Brain microvascular endothelial cell (primary cell): ENCODE data around the gene MCC.

Experiments used
- DNase-seq: peaks from one replicate; pipeline ENCODE4 v3.0.0-alpha.2; 2020
- H3K27ac ChIP-seq: fragments of 250-450 bp; sonication (Bioruptor Pico); 2 replicates; pipeline ENCODE4 v1.5.1; 2020; ENCODE audit warnings: mild to moderate bottlenecking, moderate library complexity
- H3K27me3 ChIP-seq: fragments of 250-450 bp; sonication (Bioruptor Pico); replicated peaks from 2 replicates; pipeline ENCODE4 v1.5.1; 2020; ENCODE audit warnings: mild to moderate bottlenecking
- H3K36me3 ChIP-seq: fragments of 250-450 bp; sonication (Bioruptor Pico); replicated peaks from 2 replicates; pipeline ENCODE4 v1.5.1; 2020; ENCODE audit warnings: mild to moderate bottlenecking
- H3K4me3 ChIP-seq: 2 replicates; pipeline ENCODE4 v1.5.1; 2011; ENCODE audit warnings: low read depth, mild to moderate bottlenecking, control low read depth, low read length, moderate library complexity
- CTCF ChIP-seq: IDR thresholded peaks from 2 replicates; pipeline ENCODE4 v1.5.1; 2011; ENCODE audit warnings: low read depth, mild to moderate bottlenecking, moderate library complexity, low read length, control low read depth, inconsistent platforms; ENCODE audit errors: missing control alignments
- in situ Hi-C: cut with HindIII; loops from 2 replicates; pipeline ENCODE4 v1.10.0; 2017; ENCODE audit warnings: low sequenced_read_pairs, low pct_ligation_motif_present

Gene MCC

DNA sequence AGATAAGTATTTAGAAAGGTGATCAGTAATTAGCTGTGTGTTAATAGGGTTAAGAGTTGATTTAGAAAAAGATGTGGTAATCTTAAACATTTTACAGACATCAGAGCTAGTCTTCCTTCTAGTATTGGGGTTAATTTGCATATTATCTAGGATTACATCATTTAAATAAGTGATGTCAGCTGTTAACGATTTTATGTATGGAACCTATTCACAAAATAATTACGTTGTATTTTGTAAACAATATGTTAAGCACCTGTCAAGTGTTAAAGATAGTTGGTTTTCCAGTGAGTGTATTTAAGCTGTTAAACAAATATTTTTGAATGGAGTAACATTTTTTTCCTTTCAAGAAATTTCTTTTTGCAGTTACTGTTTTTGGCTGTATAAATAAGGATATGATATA, 509.4 kb downstream of the MCC start:
- DNase-seq: no peak
- Histone ChIP-seq H3K27ac (no peak overlapping the region), H3K27me3 (no peaks in the 10 kb centered on the region), H3K36me3 (no peaks in the 10 kb centered on the region), H3K4me3 (no peak overlapping the region)
- TF ChIP-seq CTCF: no peak
- in situ Hi-C loops: no loop called here

- Histone ChIP-seq H3K27ac (peak overlapping the region; percentile 42), H3K36me3 (no peaks in the 10 kb centered on the region), H3K4me3 (peak overlapping the region; percentile 93), H3K27me3 (no peaks in the 10 kb centered on the region)
- in situ Hi-C loops: no loop called here
- DNase-seq: no peak
- TF ChIP-seq CTCF: no peak
Measured at GRCh38 chr5:112977440-112977861, 510.8 kb downstream of the MCC start.

DNA sequence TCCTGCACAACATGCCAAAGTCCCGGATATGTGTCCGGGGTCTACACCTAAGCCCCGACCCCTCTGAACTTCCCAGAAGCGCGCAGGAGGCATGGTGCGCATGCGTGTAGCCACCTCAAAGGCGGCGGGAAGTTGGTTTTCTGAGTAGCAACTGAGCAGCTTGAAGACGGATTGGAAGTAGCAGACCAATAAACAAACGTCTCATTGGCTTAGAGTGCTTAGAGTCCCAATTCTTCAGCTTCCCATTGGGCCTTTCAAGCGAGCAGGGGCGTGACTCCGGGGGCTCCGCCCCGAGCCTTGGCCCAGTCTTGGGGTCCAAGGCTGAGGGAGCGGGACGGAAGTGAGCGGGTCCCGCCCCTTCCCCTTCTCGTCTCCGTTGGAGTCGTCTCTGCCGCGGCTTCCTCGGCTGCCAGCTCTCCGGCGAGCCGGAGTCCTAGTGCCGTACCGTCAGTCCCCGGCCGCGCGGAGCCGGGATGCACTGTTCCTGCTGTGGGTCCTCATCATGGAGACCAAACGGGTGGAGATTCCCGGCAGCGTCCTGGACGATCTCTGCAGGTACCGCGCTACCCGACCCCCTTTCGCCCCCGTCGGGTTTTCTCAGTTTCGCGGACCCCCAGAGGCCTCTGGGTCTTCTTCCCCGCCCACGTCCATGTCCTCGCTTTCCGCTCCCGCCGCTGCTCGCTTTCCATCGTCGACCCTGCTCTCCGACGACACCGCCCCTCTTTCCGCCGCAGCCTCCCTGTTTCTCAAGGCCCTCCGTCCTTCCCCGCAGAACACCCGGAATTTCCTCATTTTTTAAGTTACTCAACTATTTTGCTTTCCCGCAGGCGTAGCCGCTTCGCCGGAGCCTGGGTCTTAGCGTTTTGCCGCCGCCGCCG, 511.6 kb downstream of the MCC start, which contains the start of gene DCP2:
DCP2 (plus strand) TSS at position 367 of the 878 bp plus-strand sequence; CDS start at position 503, 136 bp downstream.
- TF ChIP-seq CTCF: no peak
- in situ Hi-C loops: no loop called here
- Histone ChIP-seq H3K27ac (peak within 1 kb of the TSS; percentile 42), H3K36me3 (no peaks in the 10 kb centered on the region), H3K27me3 (no peaks in the 10 kb centered on the region), H3K4me3 (peak within 1 kb of the TSS; percentile 93)
- DNase-seq: peak; percentile 97

GRCh38 chr5:112975721-112976431, 512.4 kb downstream of the MCC start:
- in situ Hi-C loops: no loop called here
- Histone ChIP-seq H3K4me3 (peak overlapping the region; percentile 93), H3K36me3 (no peaks in the 10 kb centered on the region), H3K27me3 (no peaks in the 10 kb centered on the region), H3K27ac (peak overlapping the region; percentile 9)
- TF ChIP-seq CTCF: no peak
- no peak for DNase-seq

GRCh38 chr5:112974901-112975300, 513.4 kb downstream of the MCC start:
- in situ Hi-C loops: no loop called here
- Histone ChIP-seq H3K4me3 (no peak overlapping the region), H3K27me3 (no peaks in the 10 kb centered on the region), H3K36me3 (no peaks in the 10 kb centered on the region), H3K27ac (no peak overlapping the region)
- no peak for TF ChIP-seq CTCF
- DNase-seq: no peak
